Colonic mucosa (tissue), 4 donors: ENCODE data around the gene ODC1. TPM values are rescaled to one million over a fixed set of nuclear protein-coding genes. Genes with fewer than 3 reads are reported as not detected.

ENCODE experiments used
- DNase-seq: peaks from one replicate; pipeline ENCODE4 v3.0.0-alpha.2; 2020
- H3K27ac ChIP-seq: fragments of 200-600 bp; one replicate; pipeline ENCODE4 v1.8.0; 2021
- H3K27me3 ChIP-seq: fragments of 200-600 bp; one replicate; pipeline ENCODE4 v1.8.0; 2021
- H3K36me3 ChIP-seq: fragments of 200-600 bp; one replicate; pipeline ENCODE4 v1.8.0; 2021
- H3K4me1 ChIP-seq: fragments of 200-600 bp; one replicate; pipeline ENCODE4 v1.8.0; 2021; ENCODE audit warnings: mild to moderate bottlenecking
- H3K4me3 ChIP-seq: fragments of 200-600 bp; one replicate; pipeline ENCODE4 v1.8.0; 2021
- H3K9ac ChIP-seq, 2 donors: one replicate each; pipeline ENCODE4 v1.7.0; 2013; ENCODE audit warnings: control low read depth in 2 of 2, low read depth in 2 of 2, low read length in 2 of 2
- H3K9me3 ChIP-seq: fragments of 200-600 bp; one replicate; pipeline ENCODE4 v1.8.0; 2021
- intact Hi-C: fragments of 100-400 bp; cut with DNase I; formaldehyde crosslinking; loops from one replicate; pipeline ENCODE4 v1.14.1; 2022
- total RNA-seq, 2 donors: library from RNA; stranded (reverse); fragmentation: NEBNext Ultra II Directional in 1 of 2; extraction: Animal tissue kit (Norgen Biotek cat#: 25700) in 1 of 2; gene quantifications; one replicate each; pipeline ENCODE4 v1.2.1, GENCODE V29; 2021
- TF ChIP-seq, protein P1 (sequence below): fragments of 200-600 bp; IDR thresholded peaks from one replicate; pipeline ENCODE4 v1.8.0; 2022; ENCODE audit warnings: antibody characterized with exemption, mild to moderate bottlenecking
- donor health status: healthy.
- donor health status: DM: no; HTN: no; CAD: no.
- donor health status: DM: no; HTN: no; CAD: no.

ODC1 gene
- total RNA-seq, 2 donors from 2014 or later = 45.8 to 107 TPM

- intact Hi-C loops = no loop called here
These were observed 25.1 kb upstream of the ODC1 start for GRCh38 chr2:10473121-10473756.

GRCh38 chr2:10471955-10472354 is 23.8 kb upstream of the ODC1 start:
- no peaks in the 10 kb centered on the region for H3K27me3 ChIP-seq
- TF ChIP-seq, protein P1, sequence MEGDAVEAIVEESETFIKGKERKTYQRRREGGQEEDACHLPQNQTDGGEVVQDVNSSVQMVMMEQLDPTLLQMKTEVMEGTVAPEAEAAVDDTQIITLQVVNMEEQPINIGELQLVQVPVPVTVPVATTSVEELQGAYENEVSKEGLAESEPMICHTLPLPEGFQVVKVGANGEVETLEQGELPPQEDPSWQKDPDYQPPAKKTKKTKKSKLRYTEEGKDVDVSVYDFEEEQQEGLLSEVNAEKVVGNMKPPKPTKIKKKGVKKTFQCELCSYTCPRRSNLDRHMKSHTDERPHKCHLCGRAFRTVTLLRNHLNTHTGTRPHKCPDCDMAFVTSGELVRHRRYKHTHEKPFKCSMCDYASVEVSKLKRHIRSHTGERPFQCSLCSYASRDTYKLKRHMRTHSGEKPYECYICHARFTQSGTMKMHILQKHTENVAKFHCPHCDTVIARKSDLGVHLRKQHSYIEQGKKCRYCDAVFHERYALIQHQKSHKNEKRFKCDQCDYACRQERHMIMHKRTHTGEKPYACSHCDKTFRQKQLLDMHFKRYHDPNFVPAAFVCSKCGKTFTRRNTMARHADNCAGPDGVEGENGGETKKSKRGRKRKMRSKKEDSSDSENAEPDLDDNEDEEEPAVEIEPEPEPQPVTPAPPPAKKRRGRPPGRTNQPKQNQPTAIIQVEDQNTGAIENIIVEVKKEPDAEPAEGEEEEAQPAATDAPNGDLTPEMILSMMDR = no peak
- intact Hi-C loops = no loop called here
- no peaks in the 10 kb centered on the region for H3K36me3 ChIP-seq
- no peak overlapping the region for H3K27ac ChIP-seq
- H3K9ac ChIP-seq = no peak overlapping the region
- H3K4me3 ChIP-seq = no peak overlapping the region
- no peaks in the 10 kb centered on the region for H3K9me3 ChIP-seq
- DNase-seq = no peak
- no peaks in the 10 kb centered on the region for H3K4me1 ChIP-seq

More at GRCh38 chr2:10473121-10473756, 25.1 kb upstream of the ODC1 start:
- DNase-seq = no peak
- Histone ChIP-seq H3K9ac (no peak overlapping the region), H3K4me3 (no peak overlapping the region), H3K27ac (no peak overlapping the region), H3K4me1 (no peaks in the 10 kb centered on the region), H3K27me3 (no peaks in the 10 kb centered on the region), H3K9me3 (no peaks in the 10 kb centered on the region), H3K36me3 (no peaks in the 10 kb centered on the region)
- TF ChIP-seq, protein P1 = no peak

DNA sequence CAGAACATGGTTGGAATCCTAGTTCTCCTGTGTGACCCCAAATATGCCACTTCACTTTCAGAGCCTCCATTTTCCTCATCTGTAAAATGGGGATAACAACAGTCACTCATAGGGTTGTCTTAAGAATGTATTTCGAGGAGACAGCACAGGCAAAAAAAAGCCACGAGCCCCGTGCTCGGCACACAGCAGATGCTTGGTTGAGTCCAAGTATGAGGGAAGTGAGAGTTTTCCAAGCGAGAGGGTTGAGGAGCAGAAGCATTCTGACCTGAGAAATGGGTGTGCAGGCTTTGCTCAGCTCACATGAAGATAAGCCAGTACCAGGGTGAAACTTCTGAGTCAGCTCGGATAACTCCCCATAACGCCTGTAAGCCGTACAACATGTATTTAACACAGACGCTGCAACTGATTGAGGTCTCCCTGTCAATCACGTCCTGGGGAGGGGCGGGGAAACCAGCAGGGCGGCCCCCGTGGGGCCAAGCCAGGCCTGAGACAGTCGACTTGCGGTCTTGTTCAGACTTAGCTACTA is 23.0 kb upstream of the ODC1 start:
- Histone ChIP-seq H3K4me1 (no peaks in the 10 kb centered on the region), H3K9me3 (no peaks in the 10 kb centered on the region), H3K4me3 (no peak overlapping the region), H3K36me3 (no peaks in the 10 kb centered on the region), H3K9ac (no peak overlapping the region), H3K27me3 (no peaks in the 10 kb centered on the region), H3K27ac (no peak overlapping the region)
- DNase-seq = no peak
- TF ChIP-seq, protein P1 = no peak
- intact Hi-C loops = no loop called here

- Histone ChIP-seq H3K36me3 (no peaks in the 10 kb centered on the region), H3K4me3 (no peak overlapping the region), H3K27ac (no peak overlapping the region), H3K4me1 (no peaks in the 10 kb centered on the region), H3K9me3 (no peaks in the 10 kb centered on the region), H3K27me3 (no peaks in the 10 kb centered on the region), H3K9ac (no peak overlapping the region)
- intact Hi-C loops = no loop called here
- DNase-seq = no peak
- TF ChIP-seq, protein P1 = no peak
These were observed 22.0 kb upstream of the ODC1 start for GRCh38 chr2:10469955-10470608.

DNA sequence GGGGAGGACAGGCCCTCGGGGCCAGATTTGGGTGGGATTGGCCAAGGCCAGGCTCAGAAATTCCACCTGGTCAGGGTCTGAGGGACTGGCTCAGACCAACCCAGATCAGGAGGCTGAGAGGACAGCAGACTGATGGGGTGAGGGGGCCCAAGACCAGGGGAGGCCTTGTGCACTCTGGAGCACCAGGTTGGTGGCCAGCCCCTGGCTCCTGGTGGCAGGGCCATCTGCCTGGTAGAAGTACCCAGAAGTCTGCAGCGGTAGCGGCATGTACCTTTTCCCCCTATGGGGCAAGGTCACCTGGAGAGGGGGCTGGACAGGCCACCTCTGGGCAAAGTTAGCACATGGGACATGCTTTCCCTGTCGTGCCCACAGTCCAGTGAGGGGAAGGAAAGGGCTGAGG is 21.2 kb upstream of the ODC1 start:
- no peak overlapping the region for H3K27ac ChIP-seq
- no peaks in the 10 kb centered on the region for H3K27me3 ChIP-seq
- intact Hi-C loops = no loop called here
- DNase-seq = no peak
- H3K9ac ChIP-seq = no peak overlapping the region
- H3K36me3 ChIP-seq = no peaks in the 10 kb centered on the region
- no peaks in the 10 kb centered on the region for H3K4me1 ChIP-seq
- H3K9me3 ChIP-seq = no peaks in the 10 kb centered on the region
- TF ChIP-seq, protein P1 = no peak
- H3K4me3 ChIP-seq = no peak overlapping the region
